HG03457 (cell line): ENCODE data around the gene FRMD4A.
"Not testable (repeated sequence)": the region's sequence is repeated elsewhere in the genome, so short reads cannot be mapped to it uniquely, and the experiment has no call there.

Experiments
- ATAC-seq: cut with Tn5 transposase; IDR thresholded peaks from one replicate; pipeline ENCODE4 v1.9.1; 2021; ENCODE audit warnings: moderate number of reproducible peaks; ENCODE audit not compliant: unreplicated experiment

FRMD4A gene

GRCh38 chr10:14153570-14154055 lies 177.1 kb downstream of the FRMD4A start:
- no peak for ATAC-seq

GRCh38 chr10:14151571-14151970 lies 179.2 kb downstream of the FRMD4A start:
- ATAC-seq: no peak

GRCh38 chr10:14150526-14150925 lies 180.2 kb downstream of the FRMD4A start:
- ATAC-seq: no peak

- no peak for ATAC-seq
Observed at GRCh38 chr10:14146501-14146900, 184.2 kb downstream of the FRMD4A start.

- no peak for ATAC-seq
Observed at GRCh38 chr10:14146025-14146424, 184.7 kb downstream of the FRMD4A start.

GRCh38 chr10:14144451-14144850 lies 186.3 kb downstream of the FRMD4A start:
- no peak for ATAC-seq

- ATAC-seq: no peak
Observed at GRCh38 chr10:14142606-14143250, 188.0 kb downstream of the FRMD4A start.

GRCh38 chr10:14141283-14141682 lies 189.4 kb downstream of the FRMD4A start:
- no peak for ATAC-seq

- no peak for ATAC-seq
Observed at GRCh38 chr10:14137391-14137790, 193.3 kb downstream of the FRMD4A start.

GRCh38 chr10:14135196-14135595 lies 195.5 kb downstream of the FRMD4A start:
- not testable (repeated sequence) for ATAC-seq

GRCh38 chr10:14134275-14134674 lies 196.4 kb downstream of the FRMD4A start:
- ATAC-seq: no peak

- no peak for ATAC-seq
Observed at GRCh38 chr10:14131261-14131960, 199.3 kb downstream of the FRMD4A start.

- ATAC-seq: no peak
Observed at GRCh38 chr10:14129770-14130169, 201.0 kb downstream of the FRMD4A start.

- ATAC-seq: no peak
Observed at GRCh38 chr10:14128519-14128918, 202.2 kb downstream of the FRMD4A start.

GRCh38 chr10:14126697-14127440 lies 203.9 kb downstream of the FRMD4A start:
- ATAC-seq: no peak

- ATAC-seq: no peak
Observed at GRCh38 chr10:14125564-14125963, 205.2 kb downstream of the FRMD4A start.

- no peak for ATAC-seq
Observed at GRCh38 chr10:14124941-14125340, 205.8 kb downstream of the FRMD4A start.

- no peak for ATAC-seq
Observed at GRCh38 chr10:14123139-14123538, 207.6 kb downstream of the FRMD4A start.

GRCh38 chr10:14120812-14121211 lies 209.9 kb downstream of the FRMD4A start:
- ATAC-seq: no peak

GRCh38 chr10:14118953-14119352 lies 211.8 kb downstream of the FRMD4A start:
- no peak for ATAC-seq

- ATAC-seq: no peak
Observed at GRCh38 chr10:14116837-14117236, 213.9 kb downstream of the FRMD4A start.

- ATAC-seq: no peak
Observed at GRCh38 chr10:14116021-14116420, 214.7 kb downstream of the FRMD4A start.
